PC-9 (cell line): ENCODE results near the gene SLC10A6.

Experiments used
- EZH2 ChIP-seq: fragments of 200-600 bp; sonication (generic); IDR thresholded peaks from 2 replicates; pipeline ENCODE4 v1.8.0; 2017; ENCODE audit warnings: antibody characterized with exemption, low read depth
- TF ChIP-seq, protein P1 (sequence below): fragments of 200-600 bp; sonication (generic); conservative IDR thresholded peaks from 2 replicates; pipeline ENCODE4 v1.6.1; 2017; ENCODE audit warnings: mixed run types, antibody characterized with exemption, mild to moderate bottlenecking, moderate library complexity

DNA sequence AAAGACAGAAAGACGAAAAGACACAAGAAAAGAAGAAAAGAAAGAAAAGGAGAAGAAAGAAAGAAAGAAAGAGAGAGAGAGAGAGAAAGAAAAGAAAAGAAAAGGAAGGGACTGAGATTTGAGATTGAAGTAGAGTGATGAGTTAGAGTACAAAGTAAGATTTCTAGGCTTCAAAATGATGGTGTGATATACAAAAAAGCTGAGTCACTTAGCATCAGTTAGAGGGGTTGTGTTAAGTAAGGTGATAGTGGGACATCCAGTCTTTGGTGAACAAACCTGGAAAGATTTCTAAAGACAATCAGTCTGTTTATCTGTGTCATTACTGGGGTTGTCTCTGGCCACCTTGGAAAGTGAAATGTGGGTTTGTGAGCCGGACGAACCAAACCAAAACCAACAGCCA is 13.5 kb downstream of the SLC10A6 start:
- TF ChIP-seq EZH2, result no peak
- TF ChIP-seq, protein P1, sequence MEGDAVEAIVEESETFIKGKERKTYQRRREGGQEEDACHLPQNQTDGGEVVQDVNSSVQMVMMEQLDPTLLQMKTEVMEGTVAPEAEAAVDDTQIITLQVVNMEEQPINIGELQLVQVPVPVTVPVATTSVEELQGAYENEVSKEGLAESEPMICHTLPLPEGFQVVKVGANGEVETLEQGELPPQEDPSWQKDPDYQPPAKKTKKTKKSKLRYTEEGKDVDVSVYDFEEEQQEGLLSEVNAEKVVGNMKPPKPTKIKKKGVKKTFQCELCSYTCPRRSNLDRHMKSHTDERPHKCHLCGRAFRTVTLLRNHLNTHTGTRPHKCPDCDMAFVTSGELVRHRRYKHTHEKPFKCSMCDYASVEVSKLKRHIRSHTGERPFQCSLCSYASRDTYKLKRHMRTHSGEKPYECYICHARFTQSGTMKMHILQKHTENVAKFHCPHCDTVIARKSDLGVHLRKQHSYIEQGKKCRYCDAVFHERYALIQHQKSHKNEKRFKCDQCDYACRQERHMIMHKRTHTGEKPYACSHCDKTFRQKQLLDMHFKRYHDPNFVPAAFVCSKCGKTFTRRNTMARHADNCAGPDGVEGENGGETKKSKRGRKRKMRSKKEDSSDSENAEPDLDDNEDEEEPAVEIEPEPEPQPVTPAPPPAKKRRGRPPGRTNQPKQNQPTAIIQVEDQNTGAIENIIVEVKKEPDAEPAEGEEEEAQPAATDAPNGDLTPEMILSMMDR, result no peak
